GM13977 (cell line): ENCODE measurements around the gene CRX.
A peak's percentile ranks its signal among the peaks of the same experiment; 100 is the strongest.
"Not testable (repeated sequence)": the region's sequence is repeated elsewhere in the genome, so short reads cannot be mapped to it uniquely, and the experiment has no call there.

ENCODE experiments used
- DNase-seq: peaks from one replicate; pipeline ENCODE4 v3.0.0; 2012; ENCODE audit warnings: low spot score
- CTCF ChIP-seq: IDR thresholded peaks from 2 replicates; pipeline ENCODE4 v1.5.1; 2012; ENCODE audit warnings: mild to moderate bottlenecking, control low read depth; ENCODE audit not compliant: insufficient read depth; ENCODE audit errors: extremely low read depth, missing control alignments
- in situ Hi-C: fragments of 300-500 bp; cut with MboI; formaldehyde crosslinking; loops from one replicate; pipeline ENCODE4 v1.12.0; 2022; ENCODE audit warnings: low sequenced_read_pairs, low pct_unique_long_range_greater_than_20kb, mixed read lengths, inconsistent platforms; ENCODE audit not compliant: unreplicated experiment

The CRX gene

GRCh38 chr19:47861630-47862029 lies 39.9 kb downstream of the CRX start:
- in situ Hi-C loops: no loop called here
- no peak for DNase-seq
- no peak for TF ChIP-seq CTCF

- DNase-seq: peak; percentile 90
- in situ Hi-C loops: no loop called here
- TF ChIP-seq CTCF: peak; percentile 94
Observed at GRCh38 chr19:47863514-47863936, 41.8 kb downstream of the CRX start.

DNA sequence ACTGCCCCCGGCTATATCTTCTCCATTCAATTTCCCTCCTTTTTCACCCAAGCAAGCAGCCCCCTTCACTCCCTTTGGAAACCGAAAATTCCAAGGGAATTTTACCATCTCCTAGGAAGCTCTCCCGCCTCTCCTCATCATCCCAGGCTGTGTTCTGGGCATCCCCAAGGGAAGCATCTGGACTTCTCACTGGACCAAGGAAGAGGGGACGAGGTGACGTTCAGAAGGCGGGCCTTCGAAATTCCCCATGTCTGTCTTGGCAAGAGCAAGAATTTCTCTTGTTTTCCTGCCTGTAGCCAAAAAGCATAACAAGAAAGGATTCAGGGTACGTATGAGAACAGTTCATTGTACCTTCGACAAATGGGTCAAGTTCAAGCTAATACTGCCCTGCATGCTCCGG lies 43.4 kb downstream of the CRX start:
- no peak for DNase-seq
- in situ Hi-C loops: no loop called here
- TF ChIP-seq CTCF: no peak

GRCh38 chr19:47878906-47879305 lies 57.2 kb downstream of the CRX start:
- TF ChIP-seq CTCF: no peak
- in situ Hi-C loops: no loop called here
- DNase-seq: no peak

DNA sequence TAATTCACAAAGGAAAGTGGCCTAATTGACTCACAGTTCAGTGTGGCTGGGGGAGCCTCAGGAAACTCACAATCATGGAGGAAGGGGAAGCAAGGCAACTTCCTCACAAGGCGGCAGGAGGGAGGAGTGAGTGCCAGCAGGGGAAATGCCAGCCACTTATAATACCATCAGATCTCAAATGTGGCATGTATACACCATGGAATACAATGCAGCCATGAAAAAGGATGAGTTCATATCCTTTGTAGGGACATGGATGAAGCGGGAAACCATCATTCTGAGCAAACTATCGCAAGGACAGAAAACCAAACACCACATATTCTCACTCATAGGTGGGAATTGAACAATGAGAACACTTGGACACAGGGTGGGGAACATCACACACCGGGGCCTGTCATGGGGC lies 57.6 kb downstream of the CRX start:
- DNase-seq, in situ Hi-C loops: not testable (repeated sequence)

DNA sequence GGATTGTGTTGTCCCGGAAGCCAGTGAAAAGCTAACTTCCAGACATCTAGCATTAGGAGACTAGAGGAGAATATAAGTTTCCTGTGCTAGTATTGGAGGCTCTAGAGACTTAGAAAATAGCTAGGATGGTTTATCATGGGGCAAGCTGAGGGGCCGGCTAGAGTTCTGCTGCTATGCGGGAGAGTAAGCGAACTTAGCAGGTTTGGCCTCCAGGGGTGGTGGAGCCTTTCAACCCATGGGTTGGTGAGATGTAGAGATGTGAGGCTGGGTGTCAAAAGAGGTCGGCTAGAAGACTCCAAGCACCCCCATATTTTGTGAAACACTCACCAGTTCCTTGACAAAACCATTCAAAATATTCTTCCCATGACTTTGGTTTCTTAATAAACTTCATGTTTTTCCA lies 60.0 kb downstream of the CRX start:
- no peak for TF ChIP-seq CTCF
- no peak for DNase-seq
- in situ Hi-C loops: no loop called here

DNA sequence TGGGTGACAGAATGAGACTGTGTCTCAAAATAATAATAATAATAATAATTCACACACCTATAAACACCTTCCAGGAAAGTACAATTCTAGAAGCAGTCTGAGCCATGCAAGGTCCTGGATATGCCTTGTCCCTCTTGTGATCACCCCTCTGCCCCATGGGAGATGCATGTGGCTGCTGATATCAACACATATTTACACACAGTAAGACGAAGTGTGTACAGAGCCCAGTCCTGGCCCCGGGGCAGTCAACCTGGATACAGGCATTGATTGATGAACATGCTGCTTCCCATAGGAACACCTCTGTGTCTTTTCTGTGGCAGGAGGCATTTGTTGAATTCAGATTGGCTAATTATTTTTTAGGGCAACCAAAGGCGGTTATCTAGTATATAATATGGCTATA lies 61.2 kb downstream of the CRX start:
- in situ Hi-C loops: no loop called here
- no peak for TF ChIP-seq CTCF
- no peak for DNase-seq

GRCh38 chr19:47885067-47885463 lies 63.3 kb downstream of the CRX start:
- in situ Hi-C loops: no loop called here
- no peak for DNase-seq
- TF ChIP-seq CTCF: no peak
